ENCODE measurements around the gene COL26A1.

DNA sequence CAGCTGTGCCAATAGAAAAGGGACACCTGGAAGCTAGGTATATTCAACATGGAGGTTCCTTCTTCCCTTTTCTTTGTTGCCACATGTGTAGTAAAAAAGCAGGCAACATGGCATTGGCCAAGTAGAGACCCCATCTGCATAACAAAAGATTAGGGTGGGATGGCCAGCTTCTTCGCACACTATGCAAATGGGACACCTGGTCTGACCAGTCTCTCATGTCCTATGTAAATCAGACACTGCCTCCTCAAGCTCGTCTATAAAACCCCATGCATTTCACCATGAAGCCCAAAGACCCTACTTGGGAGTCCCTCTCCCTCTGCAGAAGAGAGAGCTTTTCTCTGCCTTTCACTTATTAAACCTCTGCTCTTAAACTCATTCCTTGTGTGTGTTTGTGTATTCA is 212.5 kb downstream of the COL26A1 start:
- TF ChIP-seq EZH2phosphoT487 (IDR thresholded peaks at IDR 0.05; ENCODE audit: borderline replicate concordance, low read length) (no peak), EZH2 (IDR thresholded peaks at IDR 0.05; ENCODE audit: low read length, unreplicated experiment) (no peak)

Data from PC-3 (cell line).